OCI-LY1 (cell line): ENCODE measurements around the gene NAA20.

ENCODE experiments used
- EZH2 ChIP-seq: fragments of 200-600 bp; sonication (generic), shearing (Covaris generic); IDR thresholded peaks from 2 replicates; pipeline ENCODE4 v1.8.0; 2017; ENCODE audit warnings: borderline replicate concordance, mixed run types, mild to moderate bottlenecking, antibody characterized with exemption, low read length, moderate library complexity, mixed read lengths
- TF ChIP-seq, protein P1 (sequence below): fragments of 200-600 bp; sonication (generic), shearing (Covaris generic); IDR thresholded peaks from 2 replicates; pipeline ENCODE4 v1.5.1; 2017; ENCODE audit warnings: mild to moderate bottlenecking, antibody characterized with exemption, low read length, moderate library complexity, mixed read lengths

DNA sequence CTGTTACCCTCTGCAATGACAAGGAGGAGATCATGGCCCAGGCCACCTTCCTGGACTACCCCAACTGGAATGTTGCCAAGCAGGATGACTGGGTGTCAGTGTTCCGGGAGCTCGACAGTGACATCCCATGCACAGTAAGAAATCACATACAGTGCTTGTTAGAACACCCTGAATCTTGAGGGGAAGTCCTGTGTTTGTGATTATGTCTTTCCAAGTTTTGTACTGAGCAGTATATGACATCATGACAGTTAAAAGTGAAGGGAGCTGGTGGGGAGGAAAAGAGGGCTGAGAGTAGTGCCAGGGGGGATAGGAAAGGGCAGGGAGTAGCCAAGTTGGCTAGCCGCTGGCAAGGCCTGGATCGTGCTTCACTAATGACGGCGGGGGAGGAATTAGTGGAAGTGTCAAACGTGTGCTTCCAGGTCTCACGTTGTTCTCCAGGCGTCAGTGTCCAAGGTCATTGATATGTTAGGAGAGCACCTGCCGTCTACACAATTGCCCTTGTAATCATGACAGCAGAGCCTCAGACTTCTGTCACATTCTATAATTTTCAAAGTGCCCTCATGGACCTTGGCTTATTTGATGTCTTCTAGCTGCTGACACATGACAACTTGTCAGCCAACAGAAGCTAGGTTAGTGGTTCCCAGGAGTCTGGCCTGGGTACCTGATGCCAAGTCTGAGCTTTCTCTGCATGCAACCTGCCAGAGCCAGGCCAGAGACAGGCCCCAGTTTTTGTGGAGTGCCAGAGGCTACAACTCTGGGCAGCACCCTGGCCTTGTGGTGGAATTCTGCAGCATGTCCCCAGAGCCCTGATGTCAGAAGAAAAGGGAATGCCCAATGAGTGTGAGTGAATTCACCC lies 53.9 kb downstream of the NAA20 start:
- TF ChIP-seq EZH2, result no peak
- TF ChIP-seq, protein P1, sequence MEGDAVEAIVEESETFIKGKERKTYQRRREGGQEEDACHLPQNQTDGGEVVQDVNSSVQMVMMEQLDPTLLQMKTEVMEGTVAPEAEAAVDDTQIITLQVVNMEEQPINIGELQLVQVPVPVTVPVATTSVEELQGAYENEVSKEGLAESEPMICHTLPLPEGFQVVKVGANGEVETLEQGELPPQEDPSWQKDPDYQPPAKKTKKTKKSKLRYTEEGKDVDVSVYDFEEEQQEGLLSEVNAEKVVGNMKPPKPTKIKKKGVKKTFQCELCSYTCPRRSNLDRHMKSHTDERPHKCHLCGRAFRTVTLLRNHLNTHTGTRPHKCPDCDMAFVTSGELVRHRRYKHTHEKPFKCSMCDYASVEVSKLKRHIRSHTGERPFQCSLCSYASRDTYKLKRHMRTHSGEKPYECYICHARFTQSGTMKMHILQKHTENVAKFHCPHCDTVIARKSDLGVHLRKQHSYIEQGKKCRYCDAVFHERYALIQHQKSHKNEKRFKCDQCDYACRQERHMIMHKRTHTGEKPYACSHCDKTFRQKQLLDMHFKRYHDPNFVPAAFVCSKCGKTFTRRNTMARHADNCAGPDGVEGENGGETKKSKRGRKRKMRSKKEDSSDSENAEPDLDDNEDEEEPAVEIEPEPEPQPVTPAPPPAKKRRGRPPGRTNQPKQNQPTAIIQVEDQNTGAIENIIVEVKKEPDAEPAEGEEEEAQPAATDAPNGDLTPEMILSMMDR, result no peak
